ENCODE results near the gene GPC5.
"Not testable (repeated sequence)": the region's sequence is repeated elsewhere in the genome, so short reads cannot be mapped to it uniquely, and the experiment has no call there.

Gene GPC5

GRCh38 chr13:91785431-91786119 is 387.2 kb downstream of the GPC5 start:
- H3K36me3 ChIP-seq (ENCODE audit: insufficient read depth, insufficient read length, low read length) = no peaks in the 10 kb centered on the region
- no peak overlapping the region for H3K9ac ChIP-seq (ENCODE audit: insufficient read length, low read depth)
- no peaks in the 10 kb centered on the region for H3K9me3 ChIP-seq (ENCODE audit: insufficient read depth, low read length)
- no peaks in the 10 kb centered on the region for H3K27me3 ChIP-seq (ENCODE audit: insufficient read depth, insufficient read length)
- no peak overlapping the region for H3K4me3 ChIP-seq (ENCODE audit: insufficient read length, low read depth)
- DNase-seq (ENCODE audit: low read depth, low spot score) = no peak
- TF ChIP-seq ZNF274 (IDR thresholded peaks at IDR 0.05; ENCODE audit: low read depth, low read length) (no peak), SUZ12 (IDR thresholded peaks at IDR 0.05; ENCODE audit: extremely low read depth, insufficient read depth, insufficient read length) (no peak), YY1 (IDR thresholded peaks at IDR 0.05; ENCODE audit: insufficient read depth, insufficient read length) (no peak)
- H3K4me1 ChIP-seq (ENCODE audit: insufficient read depth, insufficient read length) = no peaks in the 10 kb centered on the region

DNA sequence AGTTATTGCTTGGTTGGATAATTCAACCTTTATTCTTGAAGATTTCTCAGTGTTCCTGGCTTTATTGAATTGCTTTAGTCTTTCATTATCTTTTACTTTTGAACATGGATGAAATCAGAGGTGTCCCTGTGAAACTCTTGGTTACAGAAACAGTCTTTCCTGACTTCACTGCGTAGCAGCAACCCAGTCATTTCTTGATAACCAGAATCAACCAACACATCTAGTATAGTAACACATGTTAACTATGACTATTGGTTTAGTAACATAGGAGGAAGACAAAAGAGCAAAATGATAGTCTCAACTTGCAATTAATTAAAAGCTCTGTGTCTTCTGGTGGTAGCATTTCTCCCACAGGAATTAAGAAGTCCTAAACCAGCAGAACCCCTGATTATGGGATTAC is 393.6 kb downstream of the GPC5 start:
- H3K36me3 ChIP-seq (ENCODE audit: insufficient read depth, insufficient read length, low read length) = no peaks in the 10 kb centered on the region
- H3K27me3 ChIP-seq (ENCODE audit: insufficient read depth, insufficient read length) = no peaks in the 10 kb centered on the region
- DNase-seq (ENCODE audit: low read depth, low spot score) = no peak
- no peak overlapping the region for H3K4me3 ChIP-seq (ENCODE audit: insufficient read length, low read depth)
- no peak for TF ChIP-seq ZNF274 (IDR thresholded peaks at IDR 0.05; ENCODE audit: low read depth, low read length)
- no peak for TF ChIP-seq YY1 (IDR thresholded peaks at IDR 0.05; ENCODE audit: insufficient read depth, insufficient read length)
- no peak for TF ChIP-seq SUZ12 (IDR thresholded peaks at IDR 0.05; ENCODE audit: extremely low read depth, insufficient read depth, insufficient read length)
- no peaks in the 10 kb centered on the region for H3K4me1 ChIP-seq (ENCODE audit: insufficient read depth, insufficient read length)
- H3K9ac ChIP-seq (ENCODE audit: insufficient read length, low read depth) = no peak overlapping the region
- H3K9me3 ChIP-seq (ENCODE audit: insufficient read depth, low read length) = no peaks in the 10 kb centered on the region

GRCh38 chr13:91797567-91797966 is 399.1 kb downstream of the GPC5 start:
- TF ChIP-seq YY1 (IDR thresholded peaks at IDR 0.05; ENCODE audit: insufficient read depth, insufficient read length) (no peak), ZNF274 (IDR thresholded peaks at IDR 0.05; ENCODE audit: low read depth, low read length) (no peak), SUZ12 (IDR thresholded peaks at IDR 0.05; ENCODE audit: extremely low read depth, insufficient read depth, insufficient read length) (no peak)

GRCh38 chr13:91798338-91798737 is 399.9 kb downstream of the GPC5 start:
- not testable (repeated sequence) for H3K27me3 ChIP-seq (ENCODE audit: insufficient read depth, insufficient read length); DNase-seq (ENCODE audit: low read depth, low spot score); H3K9me3 ChIP-seq (ENCODE audit: insufficient read depth, low read length); H3K4me1 ChIP-seq (ENCODE audit: insufficient read depth, insufficient read length); H3K36me3 ChIP-seq (ENCODE audit: insufficient read depth, insufficient read length, low read length); H3K4me3 ChIP-seq (ENCODE audit: insufficient read length, low read depth); H3K9ac ChIP-seq (ENCODE audit: insufficient read length, low read depth)

More at GRCh38 chr13:91797567-91797966, 399.1 kb downstream of the GPC5 start:
- no peak overlapping the region for H3K9ac ChIP-seq (ENCODE audit: insufficient read length, low read depth)
- no peaks in the 10 kb centered on the region for H3K36me3 ChIP-seq (ENCODE audit: insufficient read depth, insufficient read length, low read length)
- no peak for DNase-seq (ENCODE audit: low read depth, low spot score)
- H3K4me3 ChIP-seq (ENCODE audit: insufficient read length, low read depth) = no peak overlapping the region
- H3K9me3 ChIP-seq (ENCODE audit: insufficient read depth, low read length) = no peaks in the 10 kb centered on the region
- H3K27me3 ChIP-seq (ENCODE audit: insufficient read depth, insufficient read length) = no peaks in the 10 kb centered on the region
- H3K4me1 ChIP-seq (ENCODE audit: insufficient read depth, insufficient read length) = no peaks in the 10 kb centered on the region

DNA sequence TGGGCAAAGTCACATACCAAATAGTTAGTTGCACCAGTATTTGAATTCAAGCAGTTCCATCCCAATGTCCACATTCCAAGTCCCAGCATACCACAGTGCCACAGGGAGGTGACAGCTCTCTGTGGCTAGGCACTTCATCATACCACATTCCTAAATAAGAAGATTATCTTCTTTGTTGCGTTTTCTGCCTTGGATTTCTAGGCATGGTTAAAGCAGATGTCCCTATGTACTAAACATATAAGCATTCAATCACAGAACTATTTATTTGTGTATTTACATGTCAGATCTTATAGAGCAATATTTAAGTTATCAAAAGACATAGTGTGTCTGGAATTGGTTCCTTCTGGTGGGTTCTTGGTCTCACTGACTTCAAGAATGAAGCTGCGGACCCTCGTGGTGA is 403.4 kb downstream of the GPC5 start:
- DNase-seq (ENCODE audit: low read depth, low spot score); H3K36me3 ChIP-seq (ENCODE audit: insufficient read depth, insufficient read length, low read length); H3K4me1 ChIP-seq (ENCODE audit: insufficient read depth, insufficient read length); H3K9ac ChIP-seq (ENCODE audit: insufficient read length, low read depth); H3K27me3 ChIP-seq (ENCODE audit: insufficient read depth, insufficient read length); H3K9me3 ChIP-seq (ENCODE audit: insufficient read depth, low read length); H3K4me3 ChIP-seq (ENCODE audit: insufficient read length, low read depth): not testable (repeated sequence)

DNA sequence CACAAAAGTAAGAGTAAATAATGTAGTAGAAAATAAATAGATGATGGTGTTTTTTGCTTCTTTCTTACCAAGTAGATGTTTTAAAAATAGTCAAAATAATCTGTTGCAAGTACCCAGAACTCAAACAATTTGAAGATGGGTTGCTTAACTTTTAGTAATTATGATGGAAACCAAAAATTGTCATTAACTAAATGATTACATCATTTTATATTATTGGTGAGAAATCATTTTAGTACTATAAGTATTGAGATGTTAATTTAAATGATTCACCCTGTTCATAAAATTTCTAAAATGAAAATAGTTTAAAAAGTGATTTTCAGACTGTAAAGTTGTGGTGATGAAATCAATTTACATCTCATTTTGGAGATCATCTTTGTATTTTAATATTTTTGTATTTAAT is 404.5 kb downstream of the GPC5 start:
- Histone ChIP-seq H3K27me3 (ENCODE audit: insufficient read depth, insufficient read length) (no peaks in the 10 kb centered on the region), H3K4me3 (ENCODE audit: insufficient read length, low read depth) (no peak overlapping the region), H3K4me1 (ENCODE audit: insufficient read depth, insufficient read length) (no peaks in the 10 kb centered on the region), H3K9me3 (ENCODE audit: insufficient read depth, low read length) (no peaks in the 10 kb centered on the region), H3K9ac (ENCODE audit: insufficient read length, low read depth) (no peak overlapping the region), H3K36me3 (ENCODE audit: insufficient read depth, insufficient read length, low read length) (no peaks in the 10 kb centered on the region)
- no peak for DNase-seq (ENCODE audit: low read depth, low spot score)
- TF ChIP-seq SUZ12 (IDR thresholded peaks at IDR 0.05; ENCODE audit: extremely low read depth, insufficient read depth, insufficient read length) = no peak
- TF ChIP-seq YY1 (IDR thresholded peaks at IDR 0.05; ENCODE audit: insufficient read depth, insufficient read length) = no peak

DNA sequence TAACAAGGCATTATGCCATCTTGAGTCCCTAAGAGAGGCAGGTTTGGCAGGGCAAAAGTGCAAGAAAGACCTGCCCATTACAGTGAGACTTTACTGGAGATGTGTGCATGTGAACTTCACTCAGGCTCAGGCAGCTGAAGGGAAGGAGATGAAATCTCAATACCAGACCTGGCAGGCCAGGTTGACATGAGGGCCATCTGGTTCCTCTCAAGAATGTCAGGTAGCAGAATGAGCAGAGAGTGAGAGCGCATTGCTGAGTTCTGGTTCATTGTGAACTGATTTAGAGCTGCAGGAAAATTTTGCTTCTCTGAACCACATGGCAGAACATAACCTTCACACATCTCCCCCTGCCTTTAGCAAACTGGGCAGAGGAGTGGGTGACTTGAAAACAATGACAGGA is 406.3 kb downstream of the GPC5 start:
- H3K4me3 ChIP-seq (ENCODE audit: insufficient read length, low read depth) = no peak overlapping the region
- H3K9me3 ChIP-seq (ENCODE audit: insufficient read depth, low read length) = no peaks in the 10 kb centered on the region
- H3K4me1 ChIP-seq (ENCODE audit: insufficient read depth, insufficient read length) = no peaks in the 10 kb centered on the region
- TF ChIP-seq SUZ12 (IDR thresholded peaks at IDR 0.05; ENCODE audit: extremely low read depth, insufficient read depth, insufficient read length) (no peak), ZNF274 (IDR thresholded peaks at IDR 0.05; ENCODE audit: low read depth, low read length) (no peak), YY1 (IDR thresholded peaks at IDR 0.05; ENCODE audit: insufficient read depth, insufficient read length) (no peak)
- H3K36me3 ChIP-seq (ENCODE audit: insufficient read depth, insufficient read length, low read length) = no peaks in the 10 kb centered on the region
- H3K27me3 ChIP-seq (ENCODE audit: insufficient read depth, insufficient read length) = no peaks in the 10 kb centered on the region
- DNase-seq (ENCODE audit: low read depth, low spot score) = no peak
- H3K9ac ChIP-seq (ENCODE audit: insufficient read length, low read depth) = no peak overlapping the region

DNA sequence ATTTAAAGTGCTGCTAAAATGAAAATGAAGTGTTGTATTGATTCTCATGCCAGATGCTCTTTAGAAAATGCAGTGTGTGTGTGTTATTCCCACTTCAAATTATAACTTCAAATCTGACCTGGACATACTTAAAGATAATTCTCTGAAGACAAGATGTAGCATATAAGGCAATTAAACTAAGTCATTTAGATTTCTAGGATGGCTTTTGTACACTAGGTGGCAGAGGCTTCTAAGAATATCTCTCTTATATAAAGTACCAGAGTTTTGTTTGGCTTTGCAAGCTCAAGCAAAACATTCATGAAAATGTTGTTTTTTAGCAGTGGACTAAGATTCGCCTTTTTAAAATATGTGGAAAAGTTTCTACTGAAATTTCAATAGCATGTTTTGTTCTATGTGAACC is 407.2 kb downstream of the GPC5 start:
- no peaks in the 10 kb centered on the region for H3K27me3 ChIP-seq (ENCODE audit: insufficient read depth, insufficient read length)
- no peak for DNase-seq (ENCODE audit: low read depth, low spot score)
- H3K36me3 ChIP-seq (ENCODE audit: insufficient read depth, insufficient read length, low read length) = no peaks in the 10 kb centered on the region
- no peak for TF ChIP-seq YY1 (IDR thresholded peaks at IDR 0.05; ENCODE audit: insufficient read depth, insufficient read length)
- no peak for TF ChIP-seq SUZ12 (IDR thresholded peaks at IDR 0.05; ENCODE audit: extremely low read depth, insufficient read depth, insufficient read length)
- TF ChIP-seq ZNF274 (IDR thresholded peaks at IDR 0.05; ENCODE audit: low read depth, low read length) = no peak
- H3K9ac ChIP-seq (ENCODE audit: insufficient read length, low read depth) = no peak overlapping the region
- no peak overlapping the region for H3K4me3 ChIP-seq (ENCODE audit: insufficient read length, low read depth)
- H3K9me3 ChIP-seq (ENCODE audit: insufficient read depth, low read length) = no peaks in the 10 kb centered on the region
- no peaks in the 10 kb centered on the region for H3K4me1 ChIP-seq (ENCODE audit: insufficient read depth, insufficient read length)
